Naive thymus-derived CD4-positive, alpha-beta T cell (primary cell): ENCODE measurements around the gene NRP1. TPM values are rescaled to one million over a fixed set of nuclear protein-coding genes. Genes with fewer than 3 reads are reported as not detected.

Source experiments
- ATAC-seq: fragments of 150-1000 bp; cut with Tn5 transposase; 2 replicates; pipeline ENCODE4 v1.10.0; 2021; ENCODE audit warnings: mild to moderate bottlenecking, moderate library complexity
- CTCF ChIA-PET: fragments of 350-600 bp; sonication (Branson Sonifier 250); formaldehyde crosslinking; loops from one replicate; lab custom pipeline; 2021; ENCODE audit warnings: antibody characterized with exemption; lab: Charles Lee
- POLR2A ChIA-PET: fragments of 350-600 bp; sonication (Branson Sonifier 250); formaldehyde crosslinking; loops from one replicate; lab custom pipeline; 2021; ENCODE audit warnings: antibody characterized with exemption, inconsistent platforms; lab: Charles Lee
- DNase-seq, 9 donors: peaks; one replicate each; pipeline versions ENCODE4 v3.0.0 to v3.0.0-alpha.2; 2020 to 2022; ENCODE audit warnings: mixed read lengths in 1 of 9
- H3K27ac ChIP-seq: one replicate; pipeline ENCODE4 v1.7.0; 2013; ENCODE audit warnings: mild to moderate bottlenecking, low read depth, low read length, moderate library complexity
- H3K27me3 ChIP-seq, 2 donors: one replicate each; pipeline ENCODE4 v1.7.0; 2013; ENCODE audit warnings: low read length in 2 of 2, mild to moderate bottlenecking in 2 of 2, moderate library complexity in 2 of 2; ENCODE audit not compliant: control insufficient read depth in 2 of 2, insufficient read depth in 2 of 2
- H3K36me3 ChIP-seq, 3 experiments: 1 replicate in 2 of 3; 2 replicates in 1 of 3; pipeline ENCODE4 v1.7.0; 2013; ENCODE audit warnings: low read length in 3 of 3, mild to moderate bottlenecking in 3 of 3, moderate library complexity in 1 of 3; ENCODE audit not compliant: insufficient read depth in 3 of 3, control insufficient read depth in 2 of 3
- H3K4me1 ChIP-seq, 2 donors: one replicate each; pipeline ENCODE4 v1.7.0; 2013; ENCODE audit warnings: low read length in 2 of 2, mild to moderate bottlenecking in 2 of 2, moderate library complexity in 1 of 2; ENCODE audit not compliant: control insufficient read depth in 2 of 2, insufficient read depth in 2 of 2
- H3K4me3 ChIP-seq: 2 replicates; pipeline ENCODE4 v1.7.0; 2013; ENCODE audit warnings: mild to moderate bottlenecking, low read length
- H3K9me3 ChIP-seq, 3 experiments: 1 replicate in 2 of 3; 2 replicates in 1 of 3; pipeline ENCODE4 v1.7.0; 2013; ENCODE audit warnings: low read length in 3 of 3; ENCODE audit not compliant: control insufficient read depth in 2 of 3
- H3K27ac Mint-ChIP-seq, 9 donors: one replicate each; pipeline ENCODE4 v1.8.0; 2020 to 2022; ENCODE audit warnings: mixed read lengths in 9 of 9, mild to moderate bottlenecking in 8 of 9, moderate library complexity in 5 of 9, inconsistent platforms in 2 of 9
- H3K27me3 Mint-ChIP-seq, 5 donors: one replicate each; pipeline ENCODE4 v1.8.0; 2021 to 2022; ENCODE audit warnings: mixed read lengths in 5 of 5, mild to moderate bottlenecking in 1 of 5
- H3K36me3 Mint-ChIP-seq, 5 donors: one replicate each; pipeline ENCODE4 v1.8.0; 2020 to 2022; ENCODE audit warnings: mixed read lengths in 5 of 5, mild to moderate bottlenecking in 3 of 5, inconsistent platforms in 1 of 5
- H3K4me1 Mint-ChIP-seq, 7 donors: one replicate each; pipeline ENCODE4 v1.8.0; 2020 to 2022; ENCODE audit warnings: mixed read lengths in 7 of 7, mild to moderate bottlenecking in 3 of 7, inconsistent platforms in 1 of 7
- H3K4me3 Mint-ChIP-seq, 10 donors: one replicate each; pipeline ENCODE4 v1.8.0; 2020 to 2022; ENCODE audit warnings: mild to moderate bottlenecking in 10 of 10, mixed read lengths in 10 of 10, moderate library complexity in 6 of 10, inconsistent platforms in 2 of 10
- H3K9me3 Mint-ChIP-seq, 11 donors: one replicate each; pipeline ENCODE4 v1.8.0; 2020 to 2022; ENCODE audit warnings: mixed read lengths in 11 of 11, mild to moderate bottlenecking in 4 of 11, inconsistent platforms in 1 of 11, moderate library complexity in 1 of 11
- intact Hi-C, 2 donors: fragments of 100-400 bp; cut with micrococcal nuclease; formaldehyde crosslinking; loops; one replicate each; pipeline ENCODE4 v1.15.1; 2023
- polyA plus RNA-seq, 2 donors: library from polyadenylated mRNA; unstranded; fragments of 300-500 nt; fragmentation: Illumina TruSeq; gene quantifications; one replicate each; pipeline ENCODE4 v1.2.3, GENCODE V29; 2021
- total RNA-seq, 6 experiments: library from RNA in 5 of 6; stranded (reverse) in 5 of 6; gene quantifications; 1 replicate in 5 of 6; 2 replicates in 1 of 6; pipeline ENCODE4 v1.2.3 and lab custom pipeline; 2021 to 2026

Gene NRP1
- total and polyA plus RNA-seq, 7 experiments from 2014 or later, result 0.72 to 4.6 (median 1.6) TPM; not detected in 2

DNA sequence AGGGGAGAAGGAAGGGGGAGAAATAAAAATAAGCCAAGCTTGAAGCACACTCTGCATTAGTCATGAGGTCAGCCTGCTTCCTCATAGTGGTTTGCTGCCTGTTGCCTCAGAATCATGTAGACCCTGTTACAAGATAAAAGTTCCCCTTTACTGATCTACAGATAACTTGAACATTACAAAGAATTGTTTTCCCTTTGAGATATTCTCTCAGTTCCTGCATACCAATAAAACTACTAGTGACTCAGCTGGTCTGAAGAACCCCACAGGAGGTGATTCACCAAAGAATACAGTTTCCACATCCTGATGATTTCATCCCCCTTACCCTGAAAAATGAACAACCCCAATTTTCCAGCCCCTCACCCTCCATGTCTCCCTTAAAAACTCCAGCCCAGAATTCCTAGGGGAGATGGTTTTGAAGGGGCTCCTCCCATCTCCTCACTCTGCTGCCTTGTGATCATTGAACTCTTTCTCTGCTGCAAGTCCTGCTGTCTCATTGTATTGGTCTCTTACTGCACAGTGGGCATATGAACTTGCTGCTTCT lies 31.5 kb upstream of the NRP1 start:
- ATAC-seq (peak; percentile 77), DNase-seq (no peak)
- Histone ChIP-seq H3K36me3 (no peaks in the 10 kb centered on the region), H3K4me1 (no peaks in the 10 kb centered on the region), H3K4me3 (no peak overlapping the region), H3K27me3 (no peaks in the 10 kb centered on the region), H3K9me3 (no peaks in the 10 kb centered on the region), H3K27ac (no peak overlapping the region)
- Mint-ChIP-seq H3K4me3 (peak overlapping the region in 1 of 10 donors; percentile 35), H3K9me3 (peaks cover 6 to 26% (median 14%) of the 10 kb centered on the region in 11 donors), H3K36me3 (peaks cover 0 to 10% (median 0%) of the 10 kb centered on the region in 5 donors), H3K27me3 (peaks cover 0 to 41% (median 20%) of the 10 kb centered on the region in 5 donors), H3K27ac (peak overlapping the region in 1 of 9 donors; percentile 68), H3K4me1 (peaks cover 0 to 17% (median 0%) of the 10 kb centered on the region in 7 donors)
- intact Hi-C loops, result no loop called here
- ChIA-PET CTCF (no interaction called here), POLR2A (no interaction called here)

DNA sequence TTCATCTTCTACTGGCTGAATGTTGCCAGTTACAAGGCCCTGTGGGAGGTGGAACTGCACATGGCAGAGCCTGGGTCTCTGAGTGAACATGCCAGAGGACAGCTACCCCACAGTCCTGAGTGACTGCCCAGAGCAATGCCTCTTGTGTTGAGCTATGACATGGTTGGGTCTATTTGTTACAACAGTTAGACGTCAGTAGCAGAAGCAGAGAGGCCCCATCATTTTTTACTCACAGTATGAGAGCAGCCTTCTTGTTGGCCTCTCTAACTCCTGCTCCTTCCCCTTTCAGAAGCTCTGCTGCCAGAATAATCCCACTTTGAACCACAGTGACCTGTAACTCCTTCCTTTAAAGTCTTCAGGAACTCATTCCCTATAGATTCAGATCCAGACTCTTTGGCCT lies 30.8 kb upstream of the NRP1 start:
- no peak overlapping the region for H3K4me3 ChIP-seq
- Mint-ChIP-seq H3K36me3 (peaks cover 0 to 9% (median 0%) of the 10 kb centered on the region in 5 donors), H3K27ac (peak overlapping the region in 1 of 9 donors; percentile 68), H3K4me1 (peaks cover 0 to 17% (median 0%) of the 10 kb centered on the region in 7 donors), H3K27me3 (peaks cover 0 to 40% (median 20%) of the 10 kb centered on the region in 5 donors), H3K9me3 (peaks cover 6 to 29% (median 12%) of the 10 kb centered on the region in 11 donors), H3K4me3 (no peak overlapping the region)
- no peaks in the 10 kb centered on the region for H3K9me3 ChIP-seq
- DNase-seq (no peak), ATAC-seq (peak; percentile 50)
- ChIA-PET CTCF (no interaction called here), POLR2A (no interaction called here)
- no peaks in the 10 kb centered on the region for H3K36me3 ChIP-seq
- no peaks in the 10 kb centered on the region for H3K4me1 ChIP-seq
- H3K27me3 ChIP-seq, result no peaks in the 10 kb centered on the region
- no peak overlapping the region for H3K27ac ChIP-seq
- intact Hi-C loops, result no loop called here

DNA sequence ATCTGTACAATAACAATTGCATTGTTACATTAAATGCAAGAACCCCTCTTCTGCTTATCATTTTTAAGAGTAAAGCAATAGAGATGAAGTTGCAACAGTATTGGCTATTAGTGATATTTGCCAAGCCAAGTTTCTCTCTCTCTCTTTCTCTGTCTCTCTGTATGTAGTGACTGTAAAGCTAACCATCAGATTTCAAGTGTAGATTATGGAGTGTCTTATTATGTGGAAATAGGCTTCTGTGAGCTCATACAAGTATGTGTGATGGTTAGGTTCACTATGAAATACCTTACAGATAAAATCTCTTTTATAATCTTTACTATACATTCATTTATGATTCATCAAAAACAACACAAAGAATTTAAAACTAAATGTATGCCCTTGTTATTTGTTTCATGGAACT lies 28.6 kb upstream of the NRP1 start:
- POLR2A ChIA-PET, result no interaction called here
- CTCF ChIA-PET, result no interaction called here
- no peaks in the 10 kb centered on the region for H3K27me3 ChIP-seq

DNA sequence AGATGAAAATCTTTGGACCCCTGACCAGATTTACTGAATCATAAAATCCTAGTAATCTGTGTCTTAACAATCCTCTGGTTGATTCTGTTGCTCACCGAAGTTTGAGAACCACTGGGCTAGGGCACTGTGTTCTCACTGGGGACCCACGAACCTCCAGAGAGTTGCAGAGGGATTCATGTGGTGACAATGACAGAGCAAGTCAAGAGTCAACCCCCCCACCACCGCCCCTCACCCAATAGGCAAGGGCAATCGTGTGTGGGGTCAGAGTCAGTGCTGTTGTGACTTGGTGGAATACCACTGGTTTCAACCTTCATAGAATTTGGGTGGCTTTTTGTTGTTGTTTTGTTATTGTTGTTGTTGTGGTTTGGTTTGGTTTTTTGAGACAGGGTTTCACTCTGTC lies 23.5 kb upstream of the NRP1 start:
- DNase-seq, result no peak
- intact Hi-C loops, result no loop called here
- no peaks in the 10 kb centered on the region for H3K9me3 ChIP-seq
- H3K27ac ChIP-seq, result no peak overlapping the region
- Mint-ChIP-seq H3K36me3 (peaks cover 0 to 2% (median 0%) of the 10 kb centered on the region in 5 donors), H3K4me3 (no peak overlapping the region), H3K9me3 (peaks cover 0 to 10% (median 0%) of the 10 kb centered on the region in 11 donors), H3K27ac (no peak overlapping the region), H3K27me3 (peaks cover 0 to 27% (median 10%) of the 10 kb centered on the region in 5 donors), H3K4me1 (no peaks in the 10 kb centered on the region)
- ChIA-PET POLR2A (no interaction called here), CTCF (no interaction called here)
- no peaks in the 10 kb centered on the region for H3K36me3 ChIP-seq
- no peak overlapping the region for H3K4me3 ChIP-seq
- no peak for ATAC-seq
- H3K27me3 ChIP-seq, result no peaks in the 10 kb centered on the region
- H3K4me1 ChIP-seq, result no peaks in the 10 kb centered on the region

More for the DNA sequence above, 28.6 kb upstream of the NRP1 start:
- H3K36me3 ChIP-seq, result no peaks in the 10 kb centered on the region
- intact Hi-C loops, result no loop called here
- peaks cover 0 to 5% (median 0%) of the 10 kb centered on the region in 5 donors for H3K36me3 Mint-ChIP-seq
- no peak for DNase-seq
- no peaks in the 10 kb centered on the region for H3K9me3 ChIP-seq
- ATAC-seq, result no peak
- H3K27ac Mint-ChIP-seq, result no peak overlapping the region
- no peaks in the 10 kb centered on the region for H3K4me1 ChIP-seq
- H3K4me1 Mint-ChIP-seq, result peaks cover 0 to 17% (median 0%) of the 10 kb centered on the region in 7 donors
- peaks cover 4 to 21% (median 9%) of the 10 kb centered on the region in 11 donors for H3K9me3 Mint-ChIP-seq
- H3K4me3 ChIP-seq, result no peak overlapping the region
- no peak overlapping the region for H3K27ac ChIP-seq
- H3K27me3 Mint-ChIP-seq, result peaks cover 0 to 37% (median 17%) of the 10 kb centered on the region in 5 donors
- H3K4me3 Mint-ChIP-seq, result no peak overlapping the region

DNA sequence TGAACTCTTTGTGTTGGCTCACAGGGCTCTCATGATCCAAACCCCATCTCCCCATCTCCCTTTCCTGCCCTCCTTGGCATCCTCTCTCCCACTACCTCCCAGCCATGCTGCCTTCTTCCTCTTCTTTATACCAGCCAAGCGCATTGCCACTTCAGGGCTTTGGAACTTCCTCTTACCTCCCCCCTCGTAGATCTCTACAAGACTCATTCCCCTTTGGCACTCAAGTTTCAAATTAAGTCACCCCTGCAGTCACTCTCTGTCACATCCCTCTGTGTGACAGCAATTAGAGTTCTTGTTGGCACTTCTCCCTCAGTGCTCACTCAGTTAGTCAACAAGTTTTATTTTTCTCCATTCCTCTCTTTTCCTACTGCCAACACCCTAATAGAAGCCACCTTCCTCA lies 20.8 kb upstream of the NRP1 start:
- Histone ChIP-seq H3K27me3 (no peaks in the 10 kb centered on the region), H3K36me3 (no peaks in the 10 kb centered on the region), H3K27ac (no peak overlapping the region), H3K4me1 (no peaks in the 10 kb centered on the region), H3K9me3 (no peaks in the 10 kb centered on the region), H3K4me3 (no peak overlapping the region)
- no peak overlapping the region for H3K4me3 Mint-ChIP-seq
- peaks cover 5 to 26% (median 15%) of the 10 kb centered on the region in 5 donors for H3K27me3 Mint-ChIP-seq
- DNase-seq (no peak), ATAC-seq (peak; percentile 74)
- H3K36me3 Mint-ChIP-seq, result no peaks in the 10 kb centered on the region
- no peak overlapping the region for H3K27ac Mint-ChIP-seq
- intact Hi-C loops, result no loop called here
- POLR2A ChIA-PET, result no interaction called here
- H3K9me3 Mint-ChIP-seq, result peaks cover 0 to 3% (median 0%) of the 10 kb centered on the region in 11 donors
- H3K4me1 Mint-ChIP-seq, result no peaks in the 10 kb centered on the region
- CTCF ChIA-PET, result no interaction called here

DNA sequence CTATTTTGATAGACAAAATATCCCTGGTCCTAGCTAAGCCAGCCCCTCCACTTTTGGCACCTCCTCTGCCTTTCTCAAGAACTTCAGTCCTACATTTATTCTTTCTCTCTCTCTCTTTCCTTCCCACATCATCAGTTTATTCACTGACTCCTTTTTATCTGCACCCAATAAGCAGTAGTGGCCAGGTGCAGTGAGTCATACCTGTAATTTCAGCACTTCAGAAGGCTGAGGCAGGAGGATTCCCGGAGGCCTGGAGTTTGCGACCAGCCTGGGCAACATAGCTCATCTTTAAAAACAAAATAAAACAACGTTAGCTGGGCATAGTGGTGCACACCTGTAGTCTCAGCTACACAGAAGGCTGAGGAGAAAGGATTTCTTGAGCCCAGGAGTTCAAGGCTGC lies 19.4 kb upstream of the NRP1 start:
- Mint-ChIP-seq H3K27me3 (peaks cover 5 to 19% (median 16%) of the 10 kb centered on the region in 5 donors), H3K36me3 (no peaks in the 10 kb centered on the region), H3K4me1 (no peaks in the 10 kb centered on the region), H3K4me3 (no peak overlapping the region), H3K27ac (no peak overlapping the region), H3K9me3 (no peaks in the 10 kb centered on the region)
- Histone ChIP-seq H3K9me3 (no peaks in the 10 kb centered on the region), H3K27ac (no peak overlapping the region), H3K4me1 (no peaks in the 10 kb centered on the region), H3K4me3 (no peak overlapping the region), H3K36me3 (no peaks in the 10 kb centered on the region), H3K27me3 (no peaks in the 10 kb centered on the region)
- intact Hi-C loops, result no loop called here
- ChIA-PET CTCF (no interaction called here), POLR2A (interaction anchor here (0.6 kb wide), 1 partner anchor 22 kb away, joined by 3 read pairs; no protein-coding TSS in a partner anchor)
- ATAC-seq (no peak), DNase-seq (no peak)

DNA sequence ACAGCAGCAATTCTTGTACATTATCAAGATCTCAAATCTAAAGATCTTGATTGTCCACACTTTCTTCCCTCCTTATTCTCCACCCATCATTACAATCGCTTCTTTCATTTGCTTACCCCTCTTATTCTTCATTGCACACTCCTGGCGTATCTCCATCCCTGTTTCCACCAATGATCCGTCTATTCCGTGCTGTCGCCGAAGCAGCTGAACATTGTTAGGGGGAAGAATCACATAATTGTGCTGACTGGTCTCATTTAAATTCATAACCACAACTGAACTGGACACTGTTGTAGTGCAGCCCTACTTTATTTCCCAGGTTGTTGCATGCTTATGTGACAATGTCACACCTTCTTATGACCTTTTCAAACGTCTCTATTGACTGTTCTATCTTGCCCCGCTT lies 18.9 kb upstream of the NRP1 start:
- Mint-ChIP-seq H3K4me3 (no peak overlapping the region), H3K9me3 (no peaks in the 10 kb centered on the region), H3K27ac (no peak overlapping the region), H3K4me1 (no peaks in the 10 kb centered on the region), H3K36me3 (no peaks in the 10 kb centered on the region), H3K27me3 (peaks cover 5 to 19% (median 16%) of the 10 kb centered on the region in 5 donors)
- ATAC-seq, result no peak
- Histone ChIP-seq H3K4me1 (no peaks in the 10 kb centered on the region), H3K27me3 (no peaks in the 10 kb centered on the region), H3K27ac (no peak overlapping the region), H3K9me3 (no peaks in the 10 kb centered on the region), H3K4me3 (no peak overlapping the region), H3K36me3 (no peaks in the 10 kb centered on the region)
- DNase-seq, result no peak
- ChIA-PET POLR2A (interaction anchor here (0.6 kb wide), 1 partner anchor 22 kb away, joined by 3 read pairs; no protein-coding TSS in a partner anchor), CTCF (no interaction called here)
- intact Hi-C loops, result no loop called here
